ENCODE results near the gene C12orf56.
"Not testable (repeated sequence)": the region's sequence is repeated elsewhere in the genome, so short reads cannot be mapped to it uniquely, and the experiment has no call there.

Gene C12orf56

GRCh38 chr12:64385019-64385418 is 5.5 kb downstream of the C12orf56 start:
- peak; percentile 14 for DNase-seq

DNA sequence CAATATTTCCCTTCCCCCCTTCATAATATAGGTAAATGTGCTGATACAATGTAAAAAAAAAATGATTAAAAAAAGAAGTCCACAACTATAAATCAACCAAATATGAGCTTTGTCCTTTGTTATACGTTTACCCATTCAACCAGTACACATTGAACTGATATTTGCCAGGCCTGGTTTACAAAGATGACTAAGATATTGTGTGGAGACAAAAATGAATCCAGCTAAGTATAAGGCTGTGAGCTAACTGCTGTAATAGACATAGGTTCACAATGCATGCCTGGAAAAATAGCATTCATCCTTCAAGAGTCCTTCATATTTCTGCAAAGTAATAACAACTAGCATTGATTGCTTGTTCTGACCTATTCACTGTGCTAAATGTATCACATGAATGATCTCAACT is 6.9 kb downstream of the C12orf56 start:
- no peak for DNase-seq

DNA sequence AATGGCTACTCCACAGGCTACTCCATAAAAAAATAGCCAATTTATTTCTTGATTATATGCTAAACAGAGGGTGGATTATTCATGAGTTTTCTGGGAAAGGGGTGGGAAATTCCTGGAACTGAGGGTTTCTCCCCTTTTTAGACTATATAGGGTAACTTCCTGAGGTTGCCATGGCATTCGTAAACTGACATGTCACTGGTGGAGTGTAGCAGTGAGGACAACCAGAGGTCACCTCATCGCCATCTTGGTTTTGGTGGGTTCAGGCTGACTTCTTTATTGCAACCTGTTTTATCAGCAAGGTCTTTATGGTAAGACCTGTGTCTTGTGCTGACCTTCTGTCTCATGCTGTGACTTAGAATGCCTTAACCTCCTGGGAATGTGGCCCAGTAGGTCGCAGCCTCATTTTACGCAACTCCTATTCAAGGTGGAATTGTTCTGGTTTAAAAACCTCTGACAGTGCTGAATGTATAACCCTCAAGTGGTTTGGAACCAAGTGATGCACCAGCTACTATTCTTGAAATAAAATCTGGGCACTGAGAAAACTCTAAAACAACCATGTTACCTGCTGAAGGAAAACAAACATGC is 27.7 kb downstream of the C12orf56 start:
- DNase-seq, result no peak

- DNase-seq, result not testable (repeated sequence)
Observed at GRCh38 chr12:64361173-64361572, 29.4 kb downstream of the C12orf56 start.

DNA sequence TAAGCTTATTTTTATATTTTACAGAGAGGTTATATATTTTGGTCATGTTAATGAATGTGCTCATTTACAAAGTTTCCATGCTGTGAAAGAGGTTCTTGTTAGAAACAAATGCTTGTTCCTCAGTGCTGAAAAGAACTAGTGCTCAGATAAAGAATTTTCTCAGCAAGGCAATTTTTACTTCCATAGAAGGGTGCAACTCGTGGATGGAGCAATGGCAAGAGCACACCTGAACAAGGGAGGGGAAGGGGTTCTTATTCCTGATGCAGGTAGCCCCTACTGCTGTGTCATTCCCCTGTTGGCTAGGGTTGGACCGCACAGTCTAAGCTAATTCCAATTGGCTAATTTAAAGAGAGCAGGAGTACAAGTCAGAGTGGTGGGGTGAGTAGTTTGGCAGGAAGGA is 34.3 kb downstream of the C12orf56 start:
- not testable (repeated sequence) for DNase-seq

- DNase-seq, result no peak
Observed at GRCh38 chr12:64352181-64352580, 38.4 kb downstream of the C12orf56 start.

GRCh38 chr12:64351265-64351664 is 39.3 kb downstream of the C12orf56 start:
- DNase-seq, result no peak

DNA sequence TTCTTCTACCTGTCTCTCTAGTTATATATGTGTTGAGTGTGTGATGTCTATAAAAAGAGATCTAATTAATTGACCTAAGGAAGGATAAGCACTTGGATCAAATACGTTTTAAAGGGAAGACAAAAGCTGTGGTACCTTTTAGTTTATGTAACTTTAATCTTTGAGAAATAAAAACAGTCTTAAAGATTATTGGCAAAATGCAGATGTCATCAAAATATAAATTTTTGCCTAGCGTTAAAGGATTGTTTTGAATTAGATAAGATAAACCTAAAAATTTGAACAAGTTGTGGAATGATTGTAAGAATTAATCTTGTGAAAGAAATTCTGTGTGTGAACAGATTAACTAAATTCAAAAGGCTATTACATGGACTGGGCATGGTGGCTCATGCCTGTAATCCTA is 42.9 kb downstream of the C12orf56 start:
- DNase-seq, result no peak

DNA sequence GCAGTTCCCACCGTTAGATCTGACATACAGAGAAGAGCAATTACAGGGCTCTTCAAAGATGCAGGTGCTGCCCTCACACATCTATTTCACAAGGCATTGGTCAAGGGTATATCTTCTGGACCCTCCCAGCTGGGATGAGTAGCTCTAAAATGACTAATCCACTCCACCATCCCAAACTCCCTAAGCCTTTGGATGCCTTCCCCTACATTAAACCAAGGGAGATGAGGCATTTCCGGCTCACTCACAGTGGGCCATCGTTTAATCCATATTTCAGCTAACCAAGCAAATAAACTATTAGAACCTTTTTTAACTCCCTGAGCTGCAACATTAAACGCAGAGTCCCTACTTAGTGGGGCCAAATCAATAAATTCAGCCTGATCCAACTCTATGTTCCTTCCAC is 45.9 kb downstream of the C12orf56 start:
- DNase-seq, result not testable (repeated sequence)

- not testable (repeated sequence) for DNase-seq
Observed at GRCh38 chr12:64340546-64340945, 50.0 kb downstream of the C12orf56 start.

DNA sequence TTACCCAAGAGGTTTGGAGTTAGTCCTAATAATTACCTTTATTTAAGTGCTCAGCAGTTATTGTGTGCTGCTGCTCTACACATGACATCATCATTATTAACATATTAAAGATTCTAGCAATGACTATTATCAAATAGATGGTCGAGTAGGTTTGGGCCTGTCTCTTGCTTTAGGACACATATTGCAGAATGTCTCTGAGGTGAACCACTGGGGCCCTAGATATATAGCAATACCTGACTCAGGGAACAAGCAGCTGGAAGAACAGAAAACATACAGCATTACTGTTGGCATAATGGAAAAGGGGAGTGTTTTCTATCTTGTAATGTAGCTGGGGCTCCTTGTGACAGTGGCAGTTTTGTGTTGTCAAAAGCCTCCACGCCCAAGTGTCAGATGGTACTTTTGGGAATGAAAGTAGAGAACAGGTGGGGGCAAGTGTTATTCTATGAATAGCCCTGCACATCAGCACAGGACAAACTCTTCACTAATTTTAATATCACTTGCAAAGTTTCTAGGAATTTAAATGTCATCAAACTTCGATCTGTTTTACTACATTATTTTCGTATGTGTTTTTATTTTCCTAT is 54.6 kb downstream of the C12orf56 start:
- DNase-seq, result no peak

DNA sequence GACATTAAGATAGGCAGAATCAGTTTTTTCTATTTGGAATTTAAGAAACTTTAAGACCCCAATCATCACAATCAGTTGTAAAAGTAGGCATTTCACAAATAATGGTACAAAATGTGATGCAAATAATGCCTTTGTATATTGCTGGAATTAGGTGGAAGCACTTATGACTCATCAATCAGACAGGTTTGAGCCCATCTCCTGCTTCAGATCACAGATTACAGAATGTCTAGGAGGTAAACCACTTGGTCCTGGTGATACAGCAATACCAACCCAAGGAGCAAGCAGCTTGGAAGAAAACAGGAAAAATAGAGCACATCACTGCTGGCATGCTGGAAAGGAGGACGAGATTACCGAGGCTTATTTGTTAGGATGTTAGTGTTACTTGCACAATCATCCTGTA is 57.6 kb downstream of the C12orf56 start:
- no peak for DNase-seq

GRCh38 chr12:64332296-64332695 is 58.3 kb downstream of the C12orf56 start:
- DNase-seq, result no peak

DNA sequence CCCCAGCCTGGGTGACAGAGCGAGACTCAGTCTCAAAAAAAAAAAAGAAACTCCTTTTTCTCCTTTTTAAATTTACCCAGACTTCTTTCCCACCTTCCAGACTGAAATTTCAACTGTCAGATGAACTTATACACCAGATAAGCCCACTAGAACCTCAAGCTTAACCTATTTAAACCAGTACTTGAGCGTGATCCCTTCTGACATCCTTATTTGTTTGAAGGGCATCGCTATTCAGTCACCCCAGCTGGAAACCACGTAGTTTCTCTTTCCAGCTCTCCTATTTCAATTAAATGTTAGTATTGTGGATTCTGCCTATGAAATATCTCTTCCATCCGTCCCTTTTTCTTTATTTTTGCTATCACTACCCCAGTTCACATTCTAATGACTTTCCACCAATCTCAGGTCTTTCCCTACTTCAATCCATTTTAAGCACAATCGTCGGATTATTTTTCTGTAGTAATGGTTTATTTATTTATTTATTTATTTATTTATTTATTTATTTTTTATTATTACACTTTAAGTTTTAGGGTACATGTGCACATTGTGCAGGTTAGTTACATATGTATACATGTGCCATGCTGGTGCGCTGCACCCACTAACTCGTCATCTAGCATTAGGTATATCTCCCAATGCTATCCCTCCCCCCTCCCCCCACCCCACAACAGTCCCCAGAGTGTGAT is 61.4 kb downstream of the C12orf56 start:
- not testable (repeated sequence) for DNase-seq

- no peak for DNase-seq
Observed at GRCh38 chr12:64325055-64325454, 65.5 kb downstream of the C12orf56 start.

- DNase-seq, result no peak
Observed at GRCh38 chr12:64323476-64324225, 66.9 kb downstream of the C12orf56 start.

DNA sequence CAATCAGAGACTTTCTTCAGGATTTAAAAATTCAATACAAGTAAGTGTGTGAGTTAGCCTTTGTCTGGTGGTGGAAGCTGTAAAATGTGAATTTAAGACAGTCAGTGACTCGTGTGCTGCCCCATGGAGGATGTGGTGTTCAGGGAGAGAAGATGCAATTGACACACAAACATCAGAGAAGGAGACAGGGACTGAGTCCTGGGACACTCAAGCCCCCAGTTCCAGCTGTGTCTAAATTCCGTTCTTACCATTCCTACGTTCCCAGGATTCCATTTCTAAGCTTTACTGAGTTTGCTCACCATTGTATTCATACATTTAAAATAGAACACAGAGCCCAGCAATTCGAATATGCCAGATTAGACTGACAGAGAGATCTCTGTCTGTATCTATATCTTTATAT is 67.6 kb downstream of the C12orf56 start:
- no peak for DNase-seq

DNA sequence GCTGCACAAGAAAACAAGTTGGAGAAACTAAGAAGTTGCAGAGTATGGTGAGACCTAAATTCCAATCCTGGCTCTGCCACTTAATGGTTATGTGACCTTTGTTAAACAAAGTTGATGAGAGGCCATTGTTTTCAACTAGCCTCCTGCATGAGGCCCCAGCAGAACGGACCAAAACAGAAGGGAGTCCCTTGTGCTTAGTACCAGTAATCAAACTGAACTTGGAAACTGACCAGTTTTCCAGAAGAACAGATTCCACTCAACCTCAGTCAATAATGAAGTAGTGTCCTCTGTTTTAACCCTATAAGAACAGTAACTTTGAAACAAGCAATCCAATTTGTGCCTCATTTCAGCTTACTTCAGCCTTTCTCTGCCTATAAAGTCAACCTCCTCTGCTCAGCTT is 69.9 kb downstream of the C12orf56 start:
- DNase-seq, result no peak

GRCh38 chr12:64319540-64320225 is 70.9 kb downstream of the C12orf56 start:
- not testable (repeated sequence) for DNase-seq

- DNase-seq, result no peak
Observed at GRCh38 chr12:64318605-64319004, 72.0 kb downstream of the C12orf56 start.

DNA sequence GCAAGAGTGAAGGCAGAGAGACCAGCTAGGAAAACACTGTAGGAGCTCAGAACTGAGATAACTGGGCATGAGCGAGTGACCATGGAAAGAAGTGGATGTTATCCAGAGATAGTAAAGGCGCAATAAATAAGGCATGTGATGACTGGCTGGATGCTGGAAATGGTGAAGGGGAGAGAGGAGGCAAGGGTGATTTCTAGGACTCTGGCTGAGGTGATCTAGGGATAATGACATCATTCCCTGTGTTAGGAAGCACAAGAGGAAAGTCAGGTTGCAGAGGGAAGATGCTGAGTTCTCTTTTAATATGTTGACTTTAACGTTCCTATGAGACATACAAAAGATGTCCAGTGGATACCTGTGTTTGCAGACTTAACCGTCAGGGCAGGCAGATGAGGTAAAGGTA is 78.7 kb downstream of the C12orf56 start:
- DNase-seq, result no peak

DNA sequence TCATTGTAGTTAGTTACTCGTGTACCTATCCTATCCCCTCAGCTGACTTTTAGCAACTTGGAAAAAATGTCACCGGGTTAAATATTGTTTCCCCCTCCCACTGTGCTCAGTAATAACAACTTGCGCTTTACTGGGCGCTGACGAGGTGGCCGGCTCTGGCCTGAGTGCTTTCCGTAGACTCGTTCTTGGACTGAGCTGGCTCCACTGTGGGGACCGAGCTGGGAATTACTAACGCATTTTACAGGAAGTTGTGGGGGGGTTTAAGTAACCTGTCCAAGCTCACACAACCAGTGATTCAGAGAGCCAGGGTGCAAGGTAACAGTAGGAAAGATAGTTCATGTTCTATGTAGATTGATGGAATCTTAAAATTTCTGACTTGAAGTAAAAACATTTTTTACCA is 86.0 kb downstream of the C12orf56 start:
- no peak for DNase-seq

GRCh38 chr12:64299628-64300027 is 90.9 kb downstream of the C12orf56 start:
- no peak for DNase-seq

Measured in CD4-positive, alpha-beta T cell treated with Interleukin-6 for 4 hours (primary cell).